ENCODE results near the gene TSPAN11. TPM values are rescaled to one million over a fixed set of nuclear protein-coding genes. Genes with fewer than 3 reads are reported as not detected.

The TSPAN11 gene
- polyA plus RNA-seq, 1 donor, result 8.4 TPM

DNA sequence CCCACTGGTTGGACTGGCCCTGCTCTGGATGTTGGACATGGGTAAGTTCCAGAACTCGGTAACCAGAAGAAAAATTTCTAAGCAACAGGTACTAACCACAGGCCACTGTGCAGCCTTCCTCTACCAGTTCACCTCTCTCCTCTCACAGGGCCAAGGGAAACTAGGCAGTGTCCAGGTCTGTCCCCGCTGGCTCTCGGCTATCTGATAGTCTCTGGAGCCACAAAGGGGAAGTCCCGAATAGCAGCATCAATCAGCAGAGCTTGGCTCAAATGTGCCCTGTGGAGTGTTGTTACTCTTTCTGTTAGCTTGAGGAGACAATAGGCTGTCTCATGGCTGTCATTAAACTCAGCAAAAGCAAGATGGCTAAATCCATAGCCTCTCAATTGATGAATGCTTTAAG is 73.2 kb downstream of the TSPAN11 start:
- Histone ChIP-seq H3K9me3 (ENCODE audit: control insufficient read depth, low read depth, low read length) (no peaks in the 10 kb centered on the region), H3K36me3 (ENCODE audit: control insufficient read depth, insufficient read depth, low read length) (no peaks in the 10 kb centered on the region), H3K4me3 (ENCODE audit: low read length) (no peak overlapping the region), H3K4me1 (ENCODE audit: control insufficient read depth, insufficient read depth, low read length) (no peaks in the 10 kb centered on the region), H3K27me3 (ENCODE audit: control insufficient read depth, insufficient read depth, low read length) (no peaks in the 10 kb centered on the region), H3K27ac (ENCODE audit: low read length) (no peak overlapping the region)
- no CpG with 5 or more reads among the region's 4 CpGs for WGBS (ENCODE audit: insufficient coverage, low lambda C conversion rate)
- DNase-seq, result no peak

- no peak overlapping the region for H3K4me3 ChIP-seq (ENCODE audit: low read length)
Measured at GRCh38 chr12:31000751-31001150, 74.2 kb downstream of the TSPAN11 start.

DNA sequence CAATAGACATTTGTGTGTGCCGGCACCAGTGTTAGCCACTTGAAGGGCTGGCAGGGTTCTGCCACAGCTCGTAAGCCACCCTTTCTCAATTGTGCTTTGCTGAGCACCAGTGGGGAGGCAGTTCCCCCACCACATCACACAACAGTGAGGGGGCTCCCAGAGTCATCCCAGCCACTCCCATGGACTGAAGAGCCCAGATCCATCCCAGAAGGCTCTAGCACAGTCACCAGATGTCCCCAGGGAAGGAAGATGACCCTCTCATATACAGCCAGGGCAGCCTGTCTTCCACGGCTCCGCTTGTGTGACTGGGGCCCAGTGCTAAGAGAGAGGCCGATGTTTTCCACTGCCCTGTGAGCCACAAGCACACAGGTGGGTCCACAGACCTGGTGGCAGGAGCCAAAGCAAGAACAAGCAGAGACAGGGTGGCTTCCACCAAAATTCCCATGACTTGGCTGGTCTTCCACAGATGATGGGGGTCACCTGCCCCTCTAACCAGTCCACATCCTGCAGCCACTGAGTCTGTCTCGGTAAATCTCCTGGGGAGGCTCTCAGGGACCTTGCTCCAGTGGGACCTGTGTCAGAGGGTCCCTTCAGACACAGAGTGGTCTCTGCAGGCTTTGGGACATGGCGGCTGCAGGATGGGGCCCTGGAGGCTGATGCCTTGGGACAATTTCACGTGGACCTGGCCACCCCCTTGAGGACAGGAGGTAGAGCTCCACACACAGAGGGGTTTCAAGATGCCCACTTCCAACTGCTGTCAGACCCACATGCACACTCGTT is 75.2 kb downstream of the TSPAN11 start:
- Histone ChIP-seq H3K4me3 (ENCODE audit: low read length) (no peak overlapping the region), H3K27ac (ENCODE audit: low read length) (no peak overlapping the region), H3K27me3 (ENCODE audit: control insufficient read depth, insufficient read depth, low read length) (no peaks in the 10 kb centered on the region), H3K4me1 (ENCODE audit: control insufficient read depth, insufficient read depth, low read length) (no peaks in the 10 kb centered on the region), H3K36me3 (ENCODE audit: control insufficient read depth, insufficient read depth, low read length) (no peaks in the 10 kb centered on the region), H3K9me3 (ENCODE audit: control insufficient read depth, low read depth, low read length) (no peaks in the 10 kb centered on the region)
- WGBS (ENCODE audit: insufficient coverage, low lambda C conversion rate), result no CpG with 5 or more reads among the region's 9 CpGs
- DNase-seq, result no peak

More at GRCh38 chr12:31000751-31001150, 74.2 kb downstream of the TSPAN11 start:
- Histone ChIP-seq H3K36me3 (ENCODE audit: control insufficient read depth, insufficient read depth, low read length) (no peaks in the 10 kb centered on the region), H3K9me3 (ENCODE audit: control insufficient read depth, low read depth, low read length) (no peaks in the 10 kb centered on the region), H3K27ac (ENCODE audit: low read length) (no peak overlapping the region), H3K4me1 (ENCODE audit: control insufficient read depth, insufficient read depth, low read length) (no peaks in the 10 kb centered on the region), H3K27me3 (ENCODE audit: control insufficient read depth, insufficient read depth, low read length) (no peaks in the 10 kb centered on the region)
- no peak for DNase-seq
- WGBS (ENCODE audit: insufficient coverage, low lambda C conversion rate), result 30% methylated on average over 2 of the region's 3 CpGs

- no peaks in the 10 kb centered on the region for H3K4me1 ChIP-seq (ENCODE audit: control insufficient read depth, insufficient read depth, low read length)
- no peak for DNase-seq
- no peaks in the 10 kb centered on the region for H3K27me3 ChIP-seq (ENCODE audit: control insufficient read depth, insufficient read depth, low read length)
- WGBS (ENCODE audit: insufficient coverage, low lambda C conversion rate), result no CpG with 5 or more reads among the region's 5 CpGs
- no peaks in the 10 kb centered on the region for H3K9me3 ChIP-seq (ENCODE audit: control insufficient read depth, low read depth, low read length)
- no peak overlapping the region for H3K27ac ChIP-seq (ENCODE audit: low read length)
- no peak overlapping the region for H3K4me3 ChIP-seq (ENCODE audit: low read length)
- no peaks in the 10 kb centered on the region for H3K36me3 ChIP-seq (ENCODE audit: control insufficient read depth, insufficient read depth, low read length)
Measured at GRCh38 chr12:31002361-31002725, 75.8 kb downstream of the TSPAN11 start.

- Histone ChIP-seq H3K4me3 (ENCODE audit: low read length) (no peak overlapping the region), H3K4me1 (ENCODE audit: control insufficient read depth, insufficient read depth, low read length) (no peaks in the 10 kb centered on the region), H3K36me3 (ENCODE audit: control insufficient read depth, insufficient read depth, low read length) (no peaks in the 10 kb centered on the region), H3K27me3 (ENCODE audit: control insufficient read depth, insufficient read depth, low read length) (no peaks in the 10 kb centered on the region), H3K9me3 (ENCODE audit: control insufficient read depth, low read depth, low read length) (no peaks in the 10 kb centered on the region), H3K27ac (ENCODE audit: low read length) (no peak overlapping the region)
- no CpG with 5 or more reads among the region's 1 CpG for WGBS (ENCODE audit: insufficient coverage, low lambda C conversion rate)
- no peak for DNase-seq
Measured at GRCh38 chr12:31002999-31003398, 76.5 kb downstream of the TSPAN11 start.

DNA sequence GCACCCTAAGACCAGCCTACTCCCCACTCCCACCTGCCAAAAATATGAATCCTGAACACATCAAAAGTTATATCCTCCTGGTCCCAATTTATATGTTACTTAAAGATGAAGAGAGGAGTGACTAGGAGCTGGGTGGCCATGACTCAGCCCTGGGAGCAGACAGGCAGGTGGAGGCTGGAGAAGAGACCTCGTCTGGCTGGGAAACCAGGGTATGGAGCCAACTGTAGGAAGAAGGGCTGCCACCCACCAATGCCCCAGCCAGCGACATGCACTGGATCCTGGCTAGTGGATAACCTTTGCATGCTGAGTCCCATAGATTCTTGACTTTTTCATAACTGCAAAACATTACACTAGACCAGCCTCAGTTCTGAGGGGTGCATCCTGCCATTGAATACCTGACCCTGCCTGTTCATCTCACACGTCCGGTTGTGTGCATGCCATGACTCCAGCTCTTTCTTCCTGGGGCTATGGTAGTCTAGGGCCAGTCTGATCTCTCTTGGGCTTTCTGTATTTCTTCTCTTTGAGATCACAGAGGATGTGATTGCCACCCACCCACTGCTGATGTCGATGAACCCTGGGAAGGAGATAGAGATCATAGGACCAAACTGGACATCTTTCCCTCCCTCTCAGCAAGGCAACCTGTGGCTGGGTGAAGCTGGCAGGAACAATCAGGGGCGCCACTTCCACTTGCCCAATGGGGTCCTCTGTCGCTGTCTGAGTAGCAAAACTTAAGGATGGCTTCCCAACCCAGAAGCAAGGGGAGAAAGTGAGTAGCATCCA is 77.5 kb downstream of the TSPAN11 start:
- Histone ChIP-seq H3K9me3 (ENCODE audit: control insufficient read depth, low read depth, low read length) (no peaks in the 10 kb centered on the region), H3K27ac (ENCODE audit: low read length) (no peak overlapping the region)
- WGBS (ENCODE audit: insufficient coverage, low lambda C conversion rate), result no CpG with 5 or more reads among the region's 7 CpGs

DNA sequence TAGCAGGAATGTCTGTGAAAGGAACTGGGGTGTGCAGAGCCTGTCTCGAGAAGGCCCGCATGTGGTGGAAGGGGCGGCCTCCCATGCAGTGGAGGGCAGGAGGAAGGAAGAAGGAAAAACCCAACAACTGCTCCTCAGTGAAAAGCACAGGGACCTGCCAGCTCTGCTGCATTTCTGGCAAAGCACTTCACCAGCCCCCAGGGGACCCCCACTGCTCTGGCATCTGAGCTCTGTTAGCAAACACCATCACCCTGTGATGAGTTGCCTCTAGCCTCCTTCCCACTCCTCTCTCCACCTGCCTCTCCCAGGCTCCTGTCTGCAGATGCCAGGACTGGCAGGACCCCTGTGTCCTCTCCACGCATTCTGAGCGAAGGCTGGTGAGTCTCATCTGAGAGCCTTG is 78.1 kb downstream of the TSPAN11 start:
- no peak for DNase-seq
- no peaks in the 10 kb centered on the region for H3K27me3 ChIP-seq (ENCODE audit: control insufficient read depth, insufficient read depth, low read length)
- no peak overlapping the region for H3K27ac ChIP-seq (ENCODE audit: low read length)
- H3K36me3 ChIP-seq (ENCODE audit: control insufficient read depth, insufficient read depth, low read length), result no peaks in the 10 kb centered on the region
- no peaks in the 10 kb centered on the region for H3K9me3 ChIP-seq (ENCODE audit: control insufficient read depth, low read depth, low read length)
- WGBS (ENCODE audit: insufficient coverage, low lambda C conversion rate), result no CpG with 5 or more reads among the region's 5 CpGs
- no peaks in the 10 kb centered on the region for H3K4me1 ChIP-seq (ENCODE audit: control insufficient read depth, insufficient read depth, low read length)
- no peak overlapping the region for H3K4me3 ChIP-seq (ENCODE audit: low read length)

More for the DNA sequence above, 77.5 kb downstream of the TSPAN11 start:
- Histone ChIP-seq H3K27me3 (ENCODE audit: control insufficient read depth, insufficient read depth, low read length) (no peaks in the 10 kb centered on the region), H3K4me1 (ENCODE audit: control insufficient read depth, insufficient read depth, low read length) (no peaks in the 10 kb centered on the region), H3K4me3 (ENCODE audit: low read length) (no peak overlapping the region), H3K36me3 (ENCODE audit: control insufficient read depth, insufficient read depth, low read length) (no peaks in the 10 kb centered on the region)
- DNase-seq, result no peak

GRCh38 chr12:31005256-31005943 is 78.9 kb downstream of the TSPAN11 start:
- H3K27me3 ChIP-seq (ENCODE audit: control insufficient read depth, insufficient read depth, low read length), result no peaks in the 10 kb centered on the region
- H3K4me3 ChIP-seq (ENCODE audit: low read length), result no peak overlapping the region
- no peaks in the 10 kb centered on the region for H3K36me3 ChIP-seq (ENCODE audit: control insufficient read depth, insufficient read depth, low read length)
- no CpG with 5 or more reads among the region's 15 CpGs for WGBS (ENCODE audit: insufficient coverage, low lambda C conversion rate)
- H3K4me1 ChIP-seq (ENCODE audit: control insufficient read depth, insufficient read depth, low read length), result no peaks in the 10 kb centered on the region
- H3K27ac ChIP-seq (ENCODE audit: low read length), result no peak overlapping the region
- DNase-seq, result no peak
- no peaks in the 10 kb centered on the region for H3K9me3 ChIP-seq (ENCODE audit: control insufficient read depth, low read depth, low read length)

GRCh38 chr12:31005944-31006361 is 79.4 kb downstream of the TSPAN11 start:
- H3K27ac ChIP-seq (ENCODE audit: low read length), result no peak overlapping the region
- H3K27me3 ChIP-seq (ENCODE audit: control insufficient read depth, insufficient read depth, low read length), result no peaks in the 10 kb centered on the region
- H3K36me3 ChIP-seq (ENCODE audit: control insufficient read depth, insufficient read depth, low read length), result no peaks in the 10 kb centered on the region
- no peak overlapping the region for H3K4me3 ChIP-seq (ENCODE audit: low read length)
- no peaks in the 10 kb centered on the region for H3K9me3 ChIP-seq (ENCODE audit: control insufficient read depth, low read depth, low read length)
- H3K4me1 ChIP-seq (ENCODE audit: control insufficient read depth, insufficient read depth, low read length), result no peaks in the 10 kb centered on the region
- 50% methylated on average over 1 of the region's 4 CpGs for WGBS (ENCODE audit: insufficient coverage, low lambda C conversion rate)
- no peak for DNase-seq

DNA sequence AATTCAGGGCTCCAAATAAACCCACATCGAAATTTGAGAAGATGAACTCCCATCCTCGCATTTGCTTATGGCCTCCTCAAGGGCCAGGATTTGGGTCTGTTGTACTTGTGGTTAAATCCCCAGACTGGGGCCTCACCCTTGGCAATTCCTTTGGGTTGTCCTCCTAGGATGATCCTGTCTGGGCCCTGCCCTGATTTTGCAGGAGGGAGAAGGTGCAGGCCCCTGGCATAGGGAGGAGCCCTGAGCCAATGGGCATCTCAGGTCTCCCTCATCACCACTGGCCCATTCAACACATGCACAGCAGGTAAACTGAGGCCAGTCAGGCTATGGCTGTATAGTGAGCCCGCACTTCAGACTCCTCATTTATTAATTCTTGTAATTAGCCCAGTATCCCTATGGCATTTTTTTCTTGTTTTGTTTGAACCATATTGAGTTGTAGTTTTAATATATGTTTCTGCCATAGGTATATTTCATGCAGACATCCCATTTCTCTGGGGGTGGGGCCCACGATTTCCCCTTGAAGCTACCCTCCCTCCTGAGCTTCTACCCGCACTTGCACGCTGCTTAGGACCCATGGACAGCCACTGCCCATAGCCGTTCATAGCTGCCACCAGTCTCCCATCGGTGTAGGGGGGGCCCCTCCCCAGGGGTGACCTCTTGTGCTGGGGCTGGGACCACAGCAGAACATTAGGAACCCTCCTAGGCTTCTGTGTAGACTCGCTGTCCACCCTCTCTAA is 80.0 kb downstream of the TSPAN11 start:
- Histone ChIP-seq H3K27ac (ENCODE audit: low read length) (no peak overlapping the region), H3K9me3 (ENCODE audit: control insufficient read depth, low read depth, low read length) (no peaks in the 10 kb centered on the region), H3K4me3 (ENCODE audit: low read length) (no peak overlapping the region), H3K36me3 (ENCODE audit: control insufficient read depth, insufficient read depth, low read length) (no peaks in the 10 kb centered on the region), H3K27me3 (ENCODE audit: control insufficient read depth, insufficient read depth, low read length) (no peaks in the 10 kb centered on the region), H3K4me1 (ENCODE audit: control insufficient read depth, insufficient read depth, low read length) (no peaks in the 10 kb centered on the region)
- DNase-seq, result no peak
- WGBS (ENCODE audit: insufficient coverage, low lambda C conversion rate), result 100% methylated on average over 1 of the region's 9 CpGs
